HepG2 (cell line): ENCODE data around the gene THRB. TPM values are rescaled to one million over a fixed set of nuclear protein-coding genes. Genes with fewer than 3 reads are reported as not detected.

Experiments used
- ATAC-seq: fragments of 200-7000 bp; cut with Tn5 transposase; 3 replicates; pipeline ENCODE4 v1.9.1; 2020; ENCODE audit warnings: mild to moderate bottlenecking, moderate library complexity
- BruUV-seq: library from RNA; stranded (reverse); fragments of 400-500 nt; replicated peaks from 2 replicates; lab custom pipeline; 2021; lab: Mats Ljungman, UMichigan
- CTCF ChIA-PET: fragments of 300-600 bp; formaldehyde crosslinking; extraction: SDS; loops from one replicate; lab custom pipeline; 2021; ENCODE audit warnings: low total read pairs, inconsistent platforms, low intra/inter-chr PET ratio; lab: Yijun Ruan, JAX
- POLR2A ChIA-PET: fragments of 350-600 bp; sonication (Branson Sonifier 250); formaldehyde crosslinking; loops from one replicate; lab custom pipeline; 2020; ENCODE audit warnings: antibody characterized with exemption, inconsistent platforms; lab: Yijun Ruan, JAX
- DNase-seq: peaks from one replicate; pipeline ENCODE4 v3.0.0-alpha.2; 2015; ENCODE audit warnings: low spot score
- FAIRE-seq: peaks from 3 replicates; lab custom pipeline; 2011; peaks lifted over from hg19 to GRCh38; lab: Jason Lieb, UNC
- H2AFZ ChIP-seq: one replicate; pipeline ENCODE4 v1.6.1; 2011; ENCODE audit warnings: low read length, inconsistent platforms
- H3K27ac ChIP-seq: fragments of 300-600 bp; 3 replicates; pipeline ENCODE4 v1.8.0; 2011; ENCODE audit warnings: mixed run types, mild to moderate bottlenecking, mixed read lengths, low read length, inconsistent platforms; ENCODE audit not compliant: insufficient read depth; ENCODE audit errors: extremely low read length
- H3K27me3 ChIP-seq, 2 experiments: fragments of 200-600 bp in 1 of 2; 2 replicates in 1 of 2; 3 replicates in 1 of 2; pipeline versions ENCODE4 v1.6.0 to v1.8.0; 2011; ENCODE audit warnings: low read length in 2 of 2, mild to moderate bottlenecking in 2 of 2, moderate library complexity in 2 of 2, inconsistent platforms in 1 of 2; ENCODE audit not compliant: insufficient read depth in 2 of 2, control insufficient read depth in 1 of 2
- H3K36me3 ChIP-seq, 2 experiments: fragments of 200-600 bp in 1 of 2; replicated peaks in 1 of 2; 2 replicates in 1 of 2; 3 replicates in 1 of 2; pipeline versions ENCODE4 v1.5.1 to v1.8.0; 2011; ENCODE audit warnings: low read length in 2 of 2, inconsistent platforms in 1 of 2; ENCODE audit not compliant: insufficient read depth in 2 of 2, control insufficient read depth in 1 of 2
- H3K4me1 ChIP-seq: 2 replicates; pipeline ENCODE4 v1.5.1; 2012; ENCODE audit warnings: low read length, inconsistent platforms; ENCODE audit not compliant: insufficient read depth
- H3K4me2 ChIP-seq: 2 replicates; pipeline ENCODE4 v1.6.0; 2011; ENCODE audit warnings: low read depth, low read length, inconsistent platforms
- H3K4me3 ChIP-seq, 3 experiments: fragments of 200-600 bp in 1 of 3; sonication (generic), shearing (Covaris generic) in 1 of 3; replicated peaks in 1 of 3; 2 replicates each; pipeline ENCODE4 v1.5.1; 2011 to 2016; ENCODE audit warnings: low read length in 3 of 3, inconsistent platforms in 2 of 3, low read depth in 2 of 3, mild to moderate bottlenecking in 2 of 3, control low read depth in 1 of 3, mixed read lengths in 1 of 3; ENCODE audit not compliant: insufficient read depth in 1 of 3
- H3K79me2 ChIP-seq: one replicate; pipeline ENCODE4 v1.6.1; 2011; ENCODE audit warnings: low read length, inconsistent platforms; ENCODE audit not compliant: insufficient read depth
- H3K9ac ChIP-seq: 2 replicates; pipeline ENCODE4 v1.6.0; 2011; ENCODE audit warnings: mild to moderate bottlenecking, low read depth, low read length, inconsistent platforms; ENCODE audit not compliant: insufficient read depth
- H3K9me3 ChIP-seq: 2 replicates; pipeline ENCODE4 v1.5.1; 2012; ENCODE audit warnings: mild to moderate bottlenecking, low read length
- H4K20me1 ChIP-seq: 2 replicates; pipeline ENCODE4 v1.6.0; 2011; ENCODE audit warnings: inconsistent platforms, mild to moderate bottlenecking, low read length, moderate library complexity; ENCODE audit not compliant: insufficient read depth
- ATF1 ChIP-seq: IDR thresholded peaks from 2 replicates; pipeline ENCODE4 v1.6.1; 2016; ENCODE audit warnings: mild to moderate bottlenecking, control low read depth
- BCL6 ChIP-seq: IDR thresholded peaks from 2 replicates; pipeline ENCODE4 v1.6.1; 2016; ENCODE audit warnings: missing genetic modification reagents, missing compliant biosample characterization
- HHEX ChIP-seq: IDR thresholded peaks from 2 replicates; pipeline ENCODE4 v1.6.1; 2016; ENCODE audit warnings: control low read depth
- HMGA1 ChIP-seq: sonication (generic); formaldehyde crosslinking; conservative IDR thresholded peaks from 2 replicates; pipeline ENCODE4 v1.4.0; 2020; ENCODE audit warnings: missing genetic modification reagents
- SKIL ChIP-seq: sonication (generic); formaldehyde crosslinking; IDR thresholded peaks from 2 replicates; pipeline ENCODE4 v1.8.0; 2022; ENCODE audit warnings: missing genetic modification reagents, mild to moderate bottlenecking, moderate library complexity, borderline replicate concordance
- ZBTB46 ChIP-seq: sonication (generic); formaldehyde crosslinking; IDR thresholded peaks from 2 replicates; pipeline ENCODE4 v1.4.0; 2020; ENCODE audit warnings: mild to moderate bottlenecking, missing genetic modification reagents, borderline replicate concordance
- WGBS: methylation state at CpG from one replicate; pipeline ENCODE4 v1.1.6; 2017; ENCODE audit warnings: low lambda C conversion rate; 5-methylcytosine and 5-hydroxymethylcytosine counted together
- in situ Hi-C: cut with HindIII; loops from 2 replicates; pipeline ENCODE4 v1.10.0; 2017; ENCODE audit warnings: low pct_unique_long_range_greater_than_20kb; ENCODE audit not compliant: extremely low pct_ligation_motif_present
- intact Hi-C: fragments of 100-400 bp; cut with micrococcal nuclease; formaldehyde crosslinking; loops from one replicate; pipeline ENCODE4 v1.10.0; 2022; ENCODE audit not compliant: unreplicated experiment
- polyA plus RNA-seq, 8 experiments: library from polyadenylated mRNA; depleted of rRNA in 3 of 8; stranded (reverse) in 7 of 8; unstranded in 1 of 8; fragments of >200 nt; fragmentation: Illumina TruSeq in 4 of 8; extraction: Trizol in 4 of 8; gene quantifications; 2 replicates each; pipeline versions ENCODE4 v1.2.1 to v1.2.3, GENCODE V29; 2011 to 2016; ENCODE audit warnings: low read depth in 4 of 8, missing spikeins in 1 of 8, mixed read lengths in 1 of 8; ENCODE audit not compliant: insufficient read depth in 1 of 8
- total RNA-seq, 5 experiments: library from RNA; depleted of rRNA; stranded (reverse); fragments of >200 nt; fragmentation: Illumina TruSeq; extraction: Trizol; gene quantifications; 2 replicates each; pipeline ENCODE4 v1.2.3, GENCODE V29; 2016; ENCODE audit warnings: low read depth in 1 of 5
- TF ChIP-seq, protein P1 (sequence below): sonication (generic); formaldehyde crosslinking; IDR thresholded peaks from 2 replicates; pipeline ENCODE4 v1.5.1; 2020; ENCODE audit warnings: missing genetic modification reagents, mild to moderate bottlenecking, borderline replicate concordance
- TF ChIP-seq, protein P2 (sequence below): sonication (generic); formaldehyde crosslinking; IDR thresholded peaks from 2 replicates; pipeline ENCODE4 v1.5.1; 2020; ENCODE audit warnings: mild to moderate bottlenecking, missing genetic modification reagents, borderline replicate concordance
- TF ChIP-seq, protein P3 (sequence below): IDR thresholded peaks from 2 replicates; pipeline ENCODE4 v1.6.1; 2016; ENCODE audit warnings: low read depth, borderline replicate concordance
- TF ChIP-seq, protein P4 (sequence below): sonication (generic); formaldehyde crosslinking; IDR thresholded peaks from 2 replicates; pipeline ENCODE4 v1.4.0; 2020; ENCODE audit warnings: missing genetic modification reagents
- TF ChIP-seq, protein P5 (sequence below): IDR thresholded peaks from 2 replicates; pipeline ENCODE4 v1.6.1; 2016; ENCODE audit warnings: mild to moderate bottlenecking

Gene THRB
- total and polyA plus RNA-seq, 2 of the 13 experiments (the other 11 are each of a cell fraction or from before 2014, with no cell fraction given) = 4.7 to 22.7 TPM

DNA sequence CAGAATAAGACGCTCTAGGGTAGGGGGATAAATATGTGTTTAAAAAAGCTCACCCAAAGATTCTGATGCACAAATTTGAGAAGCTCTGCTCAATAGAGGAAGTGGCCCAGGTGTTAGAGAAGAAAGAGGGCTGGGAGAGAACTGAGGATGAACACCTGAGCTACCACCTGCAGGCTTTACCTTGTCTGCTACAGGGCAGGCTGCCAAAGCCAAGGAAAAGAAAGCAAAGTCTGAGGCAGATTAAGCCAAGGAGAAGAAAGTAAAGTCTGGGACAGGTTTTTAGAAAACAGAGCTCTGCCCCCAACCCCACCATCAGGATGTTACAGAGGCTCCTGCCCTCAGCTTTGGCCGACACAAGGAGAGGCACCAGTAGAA, 92.9 kb downstream of the THRB start:
- H3K4me2 ChIP-seq = no peak overlapping the region
- in situ Hi-C loops (no loop called here), intact Hi-C loops (no loop called here)
- no peak for ATAC-seq
- ChIA-PET CTCF (no interaction called here), POLR2A (no interaction called here)
- H2AFZ ChIP-seq = no peak overlapping the region
- no peak overlapping the region for H3K4me3 ChIP-seq
- WGBS = 50% methylated on average over 2 of the region's 2 CpGs
- H3K36me3 ChIP-seq = no peaks in the 10 kb centered on the region; a peak in 1 of 5 replicates
- no peak for FAIRE-seq
- no peak overlapping the region for H3K27ac ChIP-seq
- H3K9me3 ChIP-seq = peaks cover 4% of the 10 kb centered on the region
- BruUV-seq = no TSS peak
- no peaks in the 10 kb centered on the region for H4K20me1 ChIP-seq
- H3K9ac ChIP-seq = no peak overlapping the region
- H3K4me1 ChIP-seq = peaks cover 16% of the 10 kb centered on the region
- H3K79me2 ChIP-seq = peaks cover 2% of the 10 kb centered on the region
- DNase-seq = no peak
- H3K27me3 ChIP-seq = no peaks in the 10 kb centered on the region
- TF ChIP-seq, protein P1, sequence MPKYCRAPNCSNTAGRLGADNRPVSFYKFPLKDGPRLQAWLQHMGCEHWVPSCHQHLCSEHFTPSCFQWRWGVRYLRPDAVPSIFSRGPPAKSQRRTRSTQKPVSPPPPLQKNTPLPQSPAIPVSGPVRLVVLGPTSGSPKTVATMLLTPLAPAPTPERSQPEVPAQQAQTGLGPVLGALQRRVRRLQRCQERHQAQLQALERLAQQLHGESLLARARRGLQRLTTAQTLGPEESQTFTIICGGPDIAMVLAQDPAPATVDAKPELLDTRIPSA (CRISPR knock-in tag) = no peak
- TF ChIP-seq SKIL (CRISPR knock-in tag) (no peak), BCL6 (CRISPR knock-in tag) (no peak), ZBTB46 (CRISPR knock-in tag) (no peak), HHEX (CRISPR knock-in tag) (no peak), ATF1 (CRISPR knock-in tag) (no peak), HMGA1 (CRISPR knock-in tag) (no peak)
- TF ChIP-seq, protein P2, sequence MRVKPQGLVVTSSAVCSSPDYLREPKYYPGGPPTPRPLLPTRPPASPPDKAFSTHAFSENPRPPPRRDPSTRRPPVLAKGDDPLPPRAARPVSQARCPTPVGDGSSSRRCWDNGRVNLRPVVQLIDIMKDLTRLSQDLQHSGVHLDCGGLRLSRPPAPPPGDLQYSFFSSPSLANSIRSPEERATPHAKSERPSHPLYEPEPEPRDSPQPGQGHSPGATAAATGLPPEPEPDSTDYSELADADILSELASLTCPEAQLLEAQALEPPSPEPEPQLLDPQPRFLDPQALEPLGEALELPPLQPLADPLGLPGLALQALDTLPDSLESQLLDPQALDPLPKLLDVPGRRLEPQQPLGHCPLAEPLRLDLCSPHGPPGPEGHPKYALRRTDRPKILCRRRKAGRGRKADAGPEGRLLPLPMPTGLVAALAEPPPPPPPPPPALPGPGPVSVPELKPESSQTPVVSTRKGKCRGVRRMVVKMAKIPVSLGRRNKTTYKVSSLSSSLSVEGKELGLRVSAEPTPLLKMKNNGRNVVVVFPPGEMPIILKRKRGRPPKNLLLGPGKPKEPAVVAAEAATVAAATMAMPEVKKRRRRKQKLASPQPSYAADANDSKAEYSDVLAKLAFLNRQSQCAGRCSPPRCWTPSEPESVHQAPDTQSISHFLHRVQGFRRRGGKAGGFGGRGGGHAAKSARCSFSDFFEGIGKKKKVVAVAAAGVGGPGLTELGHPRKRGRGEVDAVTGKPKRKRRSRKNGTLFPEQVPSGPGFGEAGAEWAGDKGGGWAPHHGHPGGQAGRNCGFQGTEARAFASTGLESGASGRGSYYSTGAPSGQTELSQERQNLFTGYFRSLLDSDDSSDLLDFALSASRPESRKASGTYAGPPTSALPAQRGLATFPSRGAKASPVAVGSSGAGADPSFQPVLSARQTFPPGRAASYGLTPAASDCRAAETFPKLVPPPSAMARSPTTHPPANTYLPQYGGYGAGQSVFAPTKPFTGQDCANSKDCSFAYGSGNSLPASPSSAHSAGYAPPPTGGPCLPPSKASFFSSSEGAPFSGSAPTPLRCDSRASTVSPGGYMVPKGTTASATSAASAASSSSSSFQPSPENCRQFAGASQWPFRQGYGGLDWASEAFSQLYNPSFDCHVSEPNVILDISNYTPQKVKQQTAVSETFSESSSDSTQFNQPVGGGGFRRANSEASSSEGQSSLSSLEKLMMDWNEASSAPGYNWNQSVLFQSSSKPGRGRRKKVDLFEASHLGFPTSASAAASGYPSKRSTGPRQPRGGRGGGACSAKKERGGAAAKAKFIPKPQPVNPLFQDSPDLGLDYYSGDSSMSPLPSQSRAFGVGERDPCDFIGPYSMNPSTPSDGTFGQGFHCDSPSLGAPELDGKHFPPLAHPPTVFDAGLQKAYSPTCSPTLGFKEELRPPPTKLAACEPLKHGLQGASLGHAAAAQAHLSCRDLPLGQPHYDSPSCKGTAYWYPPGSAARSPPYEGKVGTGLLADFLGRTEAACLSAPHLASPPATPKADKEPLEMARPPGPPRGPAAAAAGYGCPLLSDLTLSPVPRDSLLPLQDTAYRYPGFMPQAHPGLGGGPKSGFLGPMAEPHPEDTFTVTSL (CRISPR knock-in tag) = no peak
- TF ChIP-seq, protein P3, sequence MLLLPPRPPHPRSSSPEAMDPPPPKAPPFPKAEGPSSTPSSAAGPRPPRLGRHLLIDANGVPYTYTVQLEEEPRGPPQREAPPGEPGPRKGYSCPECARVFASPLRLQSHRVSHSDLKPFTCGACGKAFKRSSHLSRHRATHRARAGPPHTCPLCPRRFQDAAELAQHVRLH = no peak
- TF ChIP-seq, protein P4, sequence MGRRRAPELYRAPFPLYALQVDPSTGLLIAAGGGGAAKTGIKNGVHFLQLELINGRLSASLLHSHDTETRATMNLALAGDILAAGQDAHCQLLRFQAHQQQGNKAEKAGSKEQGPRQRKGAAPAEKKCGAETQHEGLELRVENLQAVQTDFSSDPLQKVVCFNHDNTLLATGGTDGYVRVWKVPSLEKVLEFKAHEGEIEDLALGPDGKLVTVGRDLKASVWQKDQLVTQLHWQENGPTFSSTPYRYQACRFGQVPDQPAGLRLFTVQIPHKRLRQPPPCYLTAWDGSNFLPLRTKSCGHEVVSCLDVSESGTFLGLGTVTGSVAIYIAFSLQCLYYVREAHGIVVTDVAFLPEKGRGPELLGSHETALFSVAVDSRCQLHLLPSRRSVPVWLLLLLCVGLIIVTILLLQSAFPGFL (CRISPR knock-in tag) = no peak
- TF ChIP-seq, protein P5, sequence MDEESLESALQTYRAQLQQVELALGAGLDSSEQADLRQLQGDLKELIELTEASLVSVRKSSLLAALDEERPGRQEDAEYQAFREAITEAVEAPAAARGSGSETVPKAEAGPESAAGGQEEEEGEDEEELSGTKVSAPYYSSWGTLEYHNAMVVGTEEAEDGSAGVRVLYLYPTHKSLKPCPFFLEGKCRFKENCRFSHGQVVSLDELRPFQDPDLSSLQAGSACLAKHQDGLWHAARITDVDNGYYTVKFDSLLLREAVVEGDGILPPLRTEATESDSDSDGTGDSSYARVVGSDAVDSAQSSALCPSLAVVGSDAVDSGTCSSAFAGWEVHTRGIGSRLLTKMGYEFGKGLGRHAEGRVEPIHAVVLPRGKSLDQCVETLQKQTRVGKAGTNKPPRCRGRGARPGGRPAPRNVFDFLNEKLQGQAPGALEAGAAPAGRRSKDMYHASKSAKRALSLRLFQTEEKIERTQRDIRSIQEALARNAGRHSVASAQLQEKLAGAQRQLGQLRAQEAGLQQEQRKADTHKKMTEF (CRISPR knock-in tag) = no peak
